Tibial artery (tissue), 4 donors: Measurements from ENCODE around the gene PTCH1.
A peak's percentile ranks its signal among the peaks of the same experiment; 100 is the strongest.

Experiments used
- DNase-seq, 2 donors: peaks; one replicate each; pipeline ENCODE4 v3.0.0-alpha.2; 2019
- H3K27ac ChIP-seq, 2 donors: fragments of 200-600 bp; sonication (generic) in 1 of 2; 1 replicate in 1 of 2; 2 replicates in 1 of 2; pipeline ENCODE4 v1.5.1; 2018 to 2019; ENCODE audit warnings: mild to moderate bottlenecking in 1 of 2
- H3K27me3 ChIP-seq, 2 donors: fragments of 200-600 bp; sonication (generic) in 1 of 2; one replicate each; pipeline versions ENCODE4 v1.5.1 to v1.6.0; 2016 to 2019
- H3K36me3 ChIP-seq, 3 donors: fragments of 200-600 bp; sonication (generic) in 2 of 3; one replicate each; pipeline ENCODE4 v1.5.1; 2016 to 2019; ENCODE audit warnings: mild to moderate bottlenecking in 2 of 3
- H3K4me1 ChIP-seq, 4 donors: fragments of 200-600 bp; sonication (generic) in 2 of 4; 1 replicate in 3 of 4; 2 replicates in 1 of 4; pipeline ENCODE4 v1.5.1; 2016 to 2019
- H3K4me3 ChIP-seq, 2 donors: fragments of 200-600 bp; sonication (generic) in 1 of 2; 1 replicate in 1 of 2; 2 replicates in 1 of 2; pipeline ENCODE4 v1.5.1; 2018 to 2019; ENCODE audit warnings: mild to moderate bottlenecking in 2 of 2
- H3K9me3 ChIP-seq, 3 donors: fragments of 200-600 bp; sonication (generic) in 1 of 3; one replicate each; pipeline ENCODE4 v1.5.1; 2016 to 2019
- CTCF ChIP-seq, 2 experiments: fragments of 200-600 bp in 1 of 2; fragments of 450-650 bp in 1 of 2; IDR thresholded peaks; one replicate each; pipeline ENCODE4 v1.5.1; 2017 to 2019; ENCODE audit warnings: antibody characterized with exemption in 2 of 2, mild to moderate bottlenecking in 1 of 2, moderate library complexity in 1 of 2
- intact Hi-C: fragments of 100-400 bp; cut with DNase I; formaldehyde crosslinking; loops from one replicate; pipeline ENCODE4 v1.15.0; 2023; ENCODE audit warnings: low total_unique reads

PTCH1 gene

GRCh38 chr9:95529910-95530309, 13.1 kb upstream of the PTCH1 start:
- peaks cover 0 to 24% of the 10 kb centered on the region in 2 donors for H3K27me3 ChIP-seq
- H3K36me3 ChIP-seq = no peaks in the 10 kb centered on the region
- H3K9me3 ChIP-seq = no peaks in the 10 kb centered on the region
- no peak for DNase-seq
- no peaks in the 10 kb centered on the region for H3K4me1 ChIP-seq
- no peak for TF ChIP-seq CTCF (IDR thresholded peaks at IDR 0.05)
- intact Hi-C loops = no loop called here
- no peak overlapping the region for H3K27ac ChIP-seq
- no peak overlapping the region for H3K4me3 ChIP-seq

- TF ChIP-seq CTCF (IDR thresholded peaks at IDR 0.05) = no peak
- Histone ChIP-seq H3K9me3 (no peaks in the 10 kb centered on the region), H3K27ac (no peak overlapping the region), H3K4me3 (no peak overlapping the region), H3K4me1 (no peaks in the 10 kb centered on the region), H3K36me3 (no peaks in the 10 kb centered on the region), H3K27me3 (peaks cover 0 to 24% of the 10 kb centered on the region in 2 donors)
- DNase-seq = no peak
- intact Hi-C loops = no loop called here
Observed at GRCh38 chr9:95528908-95529502, 12.2 kb upstream of the PTCH1 start.

GRCh38 chr9:95522871-95523370, 6.2 kb upstream of the PTCH1 start:
- no peak for DNase-seq
- no peak overlapping the region for H3K27ac ChIP-seq
- H3K4me1 ChIP-seq = no peaks in the 10 kb centered on the region
- no peak for TF ChIP-seq CTCF (IDR thresholded peaks at IDR 0.05)
- H3K4me3 ChIP-seq = no peak overlapping the region
- H3K36me3 ChIP-seq = no peaks in the 10 kb centered on the region
- no peaks in the 10 kb centered on the region for H3K9me3 ChIP-seq
- peaks cover 0 to 16% of the 10 kb centered on the region in 2 donors for H3K27me3 ChIP-seq
- intact Hi-C loops = no loop called here

- no peak overlapping the region for H3K27ac ChIP-seq
- H3K9me3 ChIP-seq = no peaks in the 10 kb centered on the region
- intact Hi-C loops = no loop called here
- no peak overlapping the region for H3K4me3 ChIP-seq
- no peak for TF ChIP-seq CTCF (IDR thresholded peaks at IDR 0.05)
- no peaks in the 10 kb centered on the region for H3K36me3 ChIP-seq
- H3K27me3 ChIP-seq = peaks cover 0 to 9% of the 10 kb centered on the region in 2 donors
- no peak for DNase-seq
- H3K4me1 ChIP-seq = peaks cover 0 to 6% (median 5%) of the 10 kb centered on the region in 4 donors
Observed at GRCh38 chr9:95521699-95522098, 4.9 kb upstream of the PTCH1 start.

- intact Hi-C loops = loop anchor here (10.0 kb wide), 1 partner anchor 203 kb away; the partner anchor contains the start of gene FANCC
- Histone ChIP-seq H3K9me3 (no peaks in the 10 kb centered on the region), H3K27ac (no peak overlapping the region), H3K4me3 (peak overlapping the region in 1 of 2 donors; percentile 61), H3K36me3 (no peaks in the 10 kb centered on the region), H3K4me1 (peaks cover 0 to 16% (median 13%) of the 10 kb centered on the region in 4 donors), H3K27me3 (no peaks in the 10 kb centered on the region)
- DNase-seq = no peak
- TF ChIP-seq CTCF (IDR thresholded peaks at IDR 0.05) = no peak
Observed at GRCh38 chr9:95517559-95518425, 1.0 kb upstream of the PTCH1 start.
